Measurements from ENCODE around the gene GPR21.

- TF ChIP-seq, protein P1, sequence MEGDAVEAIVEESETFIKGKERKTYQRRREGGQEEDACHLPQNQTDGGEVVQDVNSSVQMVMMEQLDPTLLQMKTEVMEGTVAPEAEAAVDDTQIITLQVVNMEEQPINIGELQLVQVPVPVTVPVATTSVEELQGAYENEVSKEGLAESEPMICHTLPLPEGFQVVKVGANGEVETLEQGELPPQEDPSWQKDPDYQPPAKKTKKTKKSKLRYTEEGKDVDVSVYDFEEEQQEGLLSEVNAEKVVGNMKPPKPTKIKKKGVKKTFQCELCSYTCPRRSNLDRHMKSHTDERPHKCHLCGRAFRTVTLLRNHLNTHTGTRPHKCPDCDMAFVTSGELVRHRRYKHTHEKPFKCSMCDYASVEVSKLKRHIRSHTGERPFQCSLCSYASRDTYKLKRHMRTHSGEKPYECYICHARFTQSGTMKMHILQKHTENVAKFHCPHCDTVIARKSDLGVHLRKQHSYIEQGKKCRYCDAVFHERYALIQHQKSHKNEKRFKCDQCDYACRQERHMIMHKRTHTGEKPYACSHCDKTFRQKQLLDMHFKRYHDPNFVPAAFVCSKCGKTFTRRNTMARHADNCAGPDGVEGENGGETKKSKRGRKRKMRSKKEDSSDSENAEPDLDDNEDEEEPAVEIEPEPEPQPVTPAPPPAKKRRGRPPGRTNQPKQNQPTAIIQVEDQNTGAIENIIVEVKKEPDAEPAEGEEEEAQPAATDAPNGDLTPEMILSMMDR (IDR thresholded peaks at IDR 0.05): no peak
- TF ChIP-seq POLR2A (IDR thresholded peaks at IDR 0.05): no peak
These were observed 26.2 kb upstream of the GPR21 start for GRCh38 chr9:123007269-123007668.
